HT1080 (cell line): ENCODE measurements around the gene CASP5. TPM values are rescaled to one million over a fixed set of nuclear protein-coding genes. Genes with fewer than 3 reads are reported as not detected.

Experiments used
- DNase-seq: peaks from one replicate; pipeline ENCODE4 v3.0.0-alpha.2; 2015; ENCODE audit warnings: low read depth
- total RNA-seq: library from RNA; depleted of rRNA; stranded (reverse); fragments of >200 nt; shearing (Covaris generic); gene quantifications from 2 replicates; pipeline ENCODE4 v1.2.3, GENCODE V29; 2014; rRNA removed

CASP5 gene
- total RNA-seq, 1 experiment from 2014 or later = not detected

DNA sequence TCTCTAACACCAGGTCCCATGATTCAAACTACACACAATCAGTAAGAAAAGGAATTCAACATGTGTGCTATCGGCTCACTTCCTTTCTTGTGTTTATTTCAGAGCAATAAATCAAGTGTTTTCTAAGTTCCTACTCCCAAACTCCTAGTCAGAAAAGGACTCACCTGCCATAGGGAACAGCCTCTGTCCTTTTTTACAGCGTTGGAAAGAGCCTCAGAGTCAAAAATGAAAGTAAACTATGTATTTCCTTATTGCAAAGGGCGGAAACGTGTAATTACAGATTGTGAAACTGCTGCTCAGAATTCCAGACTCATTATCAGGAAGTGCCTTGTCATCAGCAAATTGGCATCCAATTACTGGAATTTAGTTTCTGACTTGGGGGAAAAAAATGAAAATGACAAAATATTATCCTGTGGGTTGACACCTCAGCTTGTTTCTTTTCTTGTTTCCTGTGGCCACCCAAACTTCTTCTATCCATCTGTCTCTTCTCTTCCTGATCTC lies 54.6 kb downstream of the CASP5 start, which contains the start of gene CASP4:
TSS of gene CASP4 (minus strand) at position 220 of the 501 bp plus-strand sequence. CDS start at position 171, 49 bp downstream.
- DNase-seq = peak; percentile 75

DNA sequence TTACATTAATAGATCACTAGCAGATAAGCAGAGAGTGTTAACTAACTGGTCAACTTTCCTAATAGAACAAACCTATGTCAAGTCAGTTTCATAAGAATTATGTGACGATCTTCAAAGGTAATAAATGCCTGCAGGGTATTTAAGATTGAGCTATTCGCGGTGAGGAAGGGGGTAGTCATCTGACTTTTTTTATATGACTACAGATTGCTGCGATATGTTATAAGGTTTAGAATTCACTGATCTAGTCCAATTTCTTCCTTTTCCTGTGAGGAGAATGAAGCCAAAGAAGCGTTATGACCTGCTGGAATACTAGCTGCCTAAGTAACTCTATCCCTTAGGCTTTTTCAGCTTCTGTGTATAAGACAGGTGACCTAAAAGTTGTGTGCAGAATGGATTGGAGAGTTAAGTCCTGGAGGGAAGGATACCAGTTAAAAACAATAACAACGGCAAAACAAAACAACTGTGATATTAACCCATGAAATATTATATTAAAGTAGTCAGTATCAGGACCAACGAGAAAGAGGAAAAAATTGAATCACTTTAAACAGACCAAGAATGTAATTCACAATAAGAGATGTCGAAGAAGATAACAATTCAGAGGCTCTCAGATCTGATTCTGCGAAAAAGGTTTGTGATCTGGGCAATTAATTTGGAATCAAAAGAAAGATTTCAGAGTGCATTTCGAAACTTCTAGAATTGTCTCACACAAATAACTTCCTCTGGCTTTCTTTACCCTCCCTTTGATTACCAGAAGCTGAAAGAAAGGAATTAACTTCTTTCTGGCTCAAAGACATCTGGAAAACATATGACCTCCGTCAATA lies 55.2 kb downstream of the CASP5 start:
- DNase-seq = peak; percentile 2

DNA sequence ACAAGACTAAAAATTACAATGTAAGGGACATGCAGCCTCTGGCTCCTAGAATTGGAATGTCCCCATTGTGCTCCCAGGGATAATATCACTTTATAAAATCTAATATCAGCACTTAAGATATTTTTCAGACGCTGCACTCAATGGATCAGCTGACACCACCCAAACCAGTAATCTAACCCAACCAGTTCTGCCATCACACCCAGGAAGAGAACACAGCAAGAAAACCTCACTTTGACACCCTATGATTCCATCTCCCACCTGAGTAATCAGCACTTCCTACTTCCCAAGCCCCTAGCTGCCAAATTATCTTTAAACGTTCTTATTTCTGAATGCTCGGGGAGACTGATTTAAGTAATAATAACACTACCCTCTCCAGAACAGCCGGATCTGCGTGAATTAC lies 57.2 kb downstream of the CASP5 start:
- DNase-seq = no peak

DNA sequence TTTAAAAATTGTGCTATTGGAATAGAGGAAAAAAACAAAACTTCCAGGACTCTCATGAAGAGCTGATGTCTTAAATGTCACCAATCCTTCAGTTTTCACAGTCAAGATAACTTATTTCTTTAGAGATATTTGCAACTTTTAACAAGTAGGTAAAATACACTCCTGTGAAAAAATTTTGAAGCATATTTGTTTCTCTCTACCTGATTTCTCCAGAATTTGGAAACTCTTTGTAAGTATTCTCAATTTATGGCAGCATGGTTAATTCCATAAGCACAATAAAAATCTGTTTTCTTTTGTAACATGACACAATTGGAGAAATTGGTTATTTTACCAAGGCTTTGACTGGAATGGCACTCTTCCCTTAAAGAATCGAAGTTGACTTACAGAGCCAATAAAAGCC lies 58.7 kb downstream of the CASP5 start:
- DNase-seq = no peak

DNA sequence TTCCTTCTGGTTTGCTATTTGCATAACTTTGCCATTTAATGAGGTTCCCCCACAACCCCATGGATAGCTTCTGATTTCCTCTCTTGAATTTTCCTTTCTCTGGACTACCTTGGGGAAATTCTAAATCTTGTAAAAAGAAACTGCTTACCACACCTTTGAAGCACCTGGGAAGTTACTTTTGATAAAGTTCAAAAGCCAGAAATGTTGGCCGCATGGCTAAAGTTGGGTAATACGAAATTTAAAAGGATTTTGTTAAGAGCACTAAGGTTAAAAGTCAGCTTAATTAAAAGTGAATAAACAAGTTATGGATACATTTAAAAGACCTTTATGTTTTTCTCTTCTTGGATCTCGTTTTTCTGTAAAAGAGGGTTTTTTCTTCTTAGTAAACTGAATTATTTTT lies 60.1 kb downstream of the CASP5 start:
- no peak for DNase-seq

DNA sequence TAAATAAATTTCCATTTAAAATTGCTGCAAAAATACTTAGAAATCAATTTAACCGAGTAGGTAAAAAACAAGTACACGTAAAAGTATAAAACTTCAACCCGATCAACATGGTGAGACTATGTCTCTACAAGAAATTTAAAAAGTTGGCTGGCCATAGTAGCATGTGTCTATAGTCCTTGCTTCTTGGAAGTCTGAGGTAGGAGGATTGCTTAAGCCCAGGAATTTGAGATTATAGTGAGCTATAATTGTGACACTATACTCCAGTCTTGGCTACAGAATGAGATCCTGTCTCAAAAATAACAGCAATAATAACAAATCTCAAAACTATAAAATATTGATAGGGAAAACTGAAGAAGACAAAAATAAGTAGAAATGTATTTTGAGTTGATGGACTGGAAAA lies 65.7 kb downstream of the CASP5 start:
- DNase-seq = no peak

DNA sequence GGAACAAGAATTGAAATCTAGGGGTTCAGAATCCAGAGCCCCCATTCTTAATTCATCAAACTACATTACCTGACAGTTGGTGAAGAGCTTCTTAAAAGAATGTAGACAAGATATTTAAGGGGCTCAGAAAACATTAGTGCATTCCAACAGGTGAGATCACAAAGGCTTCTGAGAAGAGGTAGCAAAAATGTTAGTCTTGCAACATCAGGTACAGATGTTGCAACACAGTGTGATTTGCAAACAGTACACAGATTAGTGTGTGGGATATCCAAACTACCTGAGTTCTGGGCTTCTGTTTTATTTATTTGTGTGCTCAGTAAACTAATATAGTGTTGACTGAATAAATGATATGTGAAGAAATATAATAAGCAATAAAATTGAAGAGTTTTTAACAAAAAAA lies 66.4 kb downstream of the CASP5 start:
- no peak for DNase-seq

DNA sequence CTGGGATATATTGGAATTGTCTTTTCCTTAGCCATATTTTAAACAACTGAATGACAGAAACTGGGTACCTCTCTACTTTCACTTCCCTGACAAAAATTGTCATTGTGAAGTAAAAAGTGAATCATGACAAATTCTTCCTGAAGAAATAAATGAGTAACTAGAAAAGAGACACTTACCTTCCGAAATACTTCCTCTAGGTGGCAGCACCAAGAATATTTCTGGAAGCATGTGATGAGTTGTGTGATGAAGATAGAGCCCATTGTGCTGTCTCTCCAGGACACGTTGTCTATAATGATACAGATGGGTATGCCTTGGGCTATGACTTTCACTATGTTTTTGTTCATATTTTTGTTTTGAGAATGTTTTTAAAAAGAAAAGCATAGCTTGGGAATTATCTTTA lies 76.1 kb downstream of the CASP5 start:
- peak; percentile 59 for DNase-seq

Other genes with a start within 250 kb of the CASP5 start
- gene CASP12, start 124.7 kb downstream of the CASP5 start, total RNA-seq = not detected in 2 replicates
- 55.0 and 60.6 TPM in 2 replicates for gene CASP4, start 54.6 kb downstream of the CASP5 start, total RNA-seq
- 10.1 and 10.6 TPM in 2 replicates for gene CASP1, start 12.0 kb upstream of the CASP5 start, total RNA-seq
- 3.3 and 4.5 TPM in 2 replicates for gene CARD16, start 22.2 kb upstream of the CASP5 start, total RNA-seq
- not detected in 2 replicates for gene CARD18, start 116.6 kb upstream of the CASP5 start, total RNA-seq